Cardiac septum (tissue), 1 donor: ENCODE measurements around the gene OBSCN. TPM values are rescaled to one million over a fixed set of nuclear protein-coding genes. Genes with fewer than 3 reads are reported as not detected.
A peak's percentile ranks its signal among the peaks of the same experiment; 100 is the strongest.

Source experiments
- DNase-seq: peaks from one replicate; pipeline ENCODE4 v3.0.0-alpha.2; 2020; ENCODE audit warnings: low spot score
- intact Hi-C: fragments of 100-400 bp; cut with DNase I; formaldehyde crosslinking; loops from one replicate; pipeline ENCODE4 v1.14.0; 2022
- total RNA-seq: library from RNA; stranded (reverse); fragmentation: NEBNext Ultra II Directional; extraction: Animal tissue kit (Norgen Biotek cat#: 25700); gene quantifications from one replicate; pipeline ENCODE4 v1.2.1, GENCODE V29; 2021
- donor health status: DM: no; HTN: no; CAD: no.

OBSCN gene
- total RNA-seq, 1 donor from 2014 or later, result 396 TPM

GRCh38 chr1:228295201-228295600 is 87.4 kb downstream of the OBSCN start:
- intact Hi-C loops, result no loop called here
- no peak for DNase-seq

- no peak for DNase-seq
- intact Hi-C loops, result no loop called here
These were observed 88.1 kb downstream of the OBSCN start for GRCh38 chr1:228295981-228296380.

- intact Hi-C loops, result no loop called here
- DNase-seq, result no peak
These were observed 89.4 kb downstream of the OBSCN start for GRCh38 chr1:228297242-228297641.

- DNase-seq, result no peak
- intact Hi-C loops, result no loop called here
These were observed 90.0 kb downstream of the OBSCN start for GRCh38 chr1:228297822-228298221.

- intact Hi-C loops, result no loop called here
These were observed 90.6 kb downstream of the OBSCN start for GRCh38 chr1:228298471-228298870.

GRCh38 chr1:228299211-228299610 is 91.4 kb downstream of the OBSCN start:
- intact Hi-C loops, result no loop called here
- DNase-seq, result no peak

More at GRCh38 chr1:228298471-228298870, 90.6 kb downstream of the OBSCN start:
- DNase-seq, result no peak

- no peak for DNase-seq
- intact Hi-C loops, result no loop called here
These were observed 92.1 kb downstream of the OBSCN start for GRCh38 chr1:228299901-228300300.

GRCh38 chr1:228302086-228302485 is 94.2 kb downstream of the OBSCN start:
- intact Hi-C loops, result no loop called here
- no peak for DNase-seq

GRCh38 chr1:228303596-228303995 is 95.8 kb downstream of the OBSCN start:
- intact Hi-C loops, result no loop called here
- peak; percentile 64 for DNase-seq

GRCh38 chr1:228304225-228304624 is 96.4 kb downstream of the OBSCN start:
- DNase-seq, result peak; percentile 63
- intact Hi-C loops, result no loop called here

GRCh38 chr1:228304766-228305395 is 97.0 kb downstream of the OBSCN start:
- DNase-seq, result peak; percentile 72
- intact Hi-C loops, result no loop called here

GRCh38 chr1:228305721-228306152 is 97.9 kb downstream of the OBSCN start:
- intact Hi-C loops, result no loop called here
- peak; percentile 56 for DNase-seq

GRCh38 chr1:228306275-228307217 is 98.7 kb downstream of the OBSCN start:
- peak; percentile 69 for DNase-seq
- intact Hi-C loops, result no loop called here

GRCh38 chr1:228307218-228308023 is 99.6 kb downstream of the OBSCN start:
- DNase-seq, result peak; percentile 70
- intact Hi-C loops, result no loop called here

GRCh38 chr1:228308085-228308601 is 100.3 kb downstream of the OBSCN start:
- intact Hi-C loops, result no loop called here
- DNase-seq, result peak; percentile 66

- intact Hi-C loops, result no loop called here
- DNase-seq, result no peak
These were observed 100.9 kb downstream of the OBSCN start for GRCh38 chr1:228308628-228309325.

- peak; percentile 57 for DNase-seq
- intact Hi-C loops, result no loop called here
These were observed 101.7 kb downstream of the OBSCN start for GRCh38 chr1:228309326-228310067.

GRCh38 chr1:228310162-228310792 is 102.4 kb downstream of the OBSCN start:
- intact Hi-C loops, result no loop called here
- DNase-seq, result no peak
